Measurements from ENCODE around the gene PCDHB7.
"Not testable (repeated sequence)": the region's sequence is repeated elsewhere in the genome, so short reads cannot be mapped to it uniquely, and the experiment has no call there.

The PCDHB7 gene

DNA sequence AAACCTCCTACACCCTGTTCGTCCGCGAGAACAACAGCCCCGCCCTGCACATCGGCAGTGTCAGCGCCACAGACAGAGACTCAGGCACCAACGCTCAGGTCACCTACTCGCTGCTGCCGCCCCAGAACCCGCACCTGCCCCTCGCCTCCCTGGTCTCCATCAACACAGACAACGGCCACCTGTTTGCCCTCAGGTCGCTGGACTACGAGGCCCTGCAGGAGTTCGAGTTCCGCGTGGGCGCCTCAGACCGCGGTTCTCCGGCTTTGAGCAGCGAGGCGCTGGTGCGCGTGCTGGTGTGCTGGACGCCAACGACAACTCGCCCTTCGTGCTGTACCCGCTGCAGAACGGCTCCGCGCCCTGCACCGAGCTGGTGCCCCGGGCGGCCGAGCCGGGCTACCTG is 15.1 kb upstream of the PCDHB7 start:
- H3K9me3 Mint-ChIP-seq; H3K27me3 Mint-ChIP-seq; DNase-seq (ENCODE audit: low spot score in 2 of 2); ATAC-seq (ENCODE audit: low read depth); H3K4me3 Mint-ChIP-seq; H3K36me3 Mint-ChIP-seq; H3K27ac Mint-ChIP-seq; H3K4me1 Mint-ChIP-seq: not testable (repeated sequence)

DNA sequence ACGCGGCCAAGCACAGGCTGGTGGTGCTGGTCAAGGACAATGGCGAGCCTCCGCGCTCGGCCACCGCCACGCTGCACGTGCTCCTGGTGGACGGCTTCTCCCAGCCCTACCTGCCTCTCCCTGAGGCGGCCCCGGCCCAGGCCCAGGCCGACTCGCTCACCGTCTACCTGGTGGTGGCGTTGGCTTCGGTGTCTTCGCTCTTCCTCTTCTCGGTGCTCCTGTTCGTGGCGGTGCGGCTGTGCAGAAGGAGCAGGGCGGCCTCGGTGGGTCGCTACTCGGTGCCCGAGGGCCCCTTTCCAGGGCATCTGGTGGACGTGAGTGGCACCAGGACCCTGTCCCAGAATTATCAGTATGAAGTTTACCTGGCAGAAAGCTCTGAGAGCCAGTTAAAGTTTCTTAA is 14.5 kb upstream of the PCDHB7 start:
- not testable (repeated sequence) for H3K27ac Mint-ChIP-seq; H3K4me3 Mint-ChIP-seq; DNase-seq (ENCODE audit: low spot score in 2 of 2); H3K9me3 Mint-ChIP-seq; H3K4me1 Mint-ChIP-seq; H3K27me3 Mint-ChIP-seq; ATAC-seq (ENCODE audit: low read depth); H3K36me3 Mint-ChIP-seq

DNA sequence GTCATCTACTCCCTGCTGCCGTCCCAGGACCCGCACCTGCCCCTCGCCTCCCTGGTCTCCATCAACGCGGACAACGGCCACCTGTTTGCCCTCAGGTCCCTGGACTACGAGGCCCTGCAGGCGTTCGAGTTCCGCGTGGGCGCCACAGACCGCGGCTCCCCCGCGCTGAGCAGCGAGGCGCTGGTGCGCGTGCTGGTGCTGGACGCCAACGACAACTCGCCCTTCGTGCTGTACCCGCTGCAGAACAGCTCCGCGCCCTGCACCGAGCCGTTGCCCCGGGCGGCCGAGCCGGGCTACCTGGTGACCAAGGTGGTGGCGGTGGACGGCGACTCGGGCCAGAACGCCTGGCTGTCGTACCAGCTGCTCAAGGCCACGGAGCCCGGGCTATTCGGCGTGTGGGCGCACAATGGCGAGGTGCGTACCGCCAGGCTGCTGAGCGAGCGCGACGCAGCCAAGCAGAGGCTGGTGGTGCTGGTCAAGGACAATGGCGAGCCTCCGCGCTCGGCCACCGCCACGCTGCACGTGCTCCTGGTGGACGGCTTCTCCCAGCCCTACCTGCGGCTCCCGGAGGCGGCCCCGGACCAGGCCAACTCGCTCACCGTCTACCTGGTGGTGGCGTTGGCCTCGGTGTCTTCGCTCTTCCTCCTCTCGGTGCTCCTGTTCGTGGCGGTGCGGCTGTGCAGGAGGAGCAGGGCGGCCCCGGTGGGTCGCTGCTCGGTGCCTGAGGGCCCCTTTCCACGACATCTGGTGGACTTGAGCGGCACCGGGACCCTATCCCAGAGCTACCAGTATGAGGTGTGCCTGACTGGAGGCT is 2.1 kb downstream of the PCDHB7 start:
- not testable (repeated sequence) for H3K4me1 Mint-ChIP-seq; H3K27me3 Mint-ChIP-seq; H3K4me3 Mint-ChIP-seq; H3K27ac Mint-ChIP-seq; ATAC-seq (ENCODE audit: low read depth); DNase-seq (ENCODE audit: low spot score in 2 of 2); H3K9me3 Mint-ChIP-seq; H3K36me3 Mint-ChIP-seq

DNA sequence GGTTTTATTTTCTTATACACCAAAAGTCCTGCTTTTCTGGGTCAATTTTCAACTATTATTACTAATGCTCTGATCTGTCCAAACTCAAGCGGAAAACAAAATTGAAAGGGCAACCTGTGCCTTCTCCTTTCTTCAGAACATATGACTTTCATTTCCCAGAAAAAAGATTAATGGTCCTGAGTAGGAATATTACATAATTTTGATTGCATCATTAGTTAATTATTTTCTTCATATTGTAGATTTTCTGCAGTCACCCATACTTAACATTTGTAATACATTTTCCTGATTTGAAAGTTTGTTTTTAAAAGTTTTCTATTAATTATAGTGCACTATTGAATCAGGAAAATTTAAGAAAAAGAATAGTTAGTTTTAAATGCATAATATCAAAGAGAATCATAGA is 3.5 kb downstream of the PCDHB7 start:
- H3K9me3 Mint-ChIP-seq, result peaks cover 3% of the 10 kb centered on the region

DNA sequence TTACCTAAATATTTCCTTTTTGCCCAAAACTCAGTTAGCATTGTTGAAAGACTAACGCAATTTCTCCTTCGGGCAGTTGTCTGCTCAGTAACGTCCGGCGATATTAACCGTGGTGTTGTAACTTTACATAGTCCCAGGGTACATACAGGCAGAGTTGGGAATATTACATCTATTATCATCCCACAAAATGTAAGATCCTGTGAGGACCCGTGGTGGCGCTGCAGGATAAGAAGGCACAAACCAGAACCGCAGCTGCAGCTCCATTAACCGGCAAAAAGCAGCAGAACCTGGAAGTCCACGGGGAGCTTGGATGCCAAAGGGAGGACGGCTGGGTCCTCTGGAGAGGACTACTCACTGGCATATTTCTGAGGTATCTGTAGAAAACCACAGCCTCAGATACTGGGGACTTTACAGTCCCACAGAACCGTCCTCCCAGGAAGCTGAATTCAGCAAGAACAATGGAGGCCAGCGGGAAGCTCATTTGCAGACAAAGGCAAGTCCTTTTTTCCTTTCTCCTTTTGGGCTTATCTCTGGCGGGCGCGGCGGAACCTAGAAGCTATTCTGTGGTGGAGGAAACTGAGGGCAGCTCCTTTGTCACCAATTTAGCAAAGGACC is 5.2 kb downstream of the PCDHB7 start, which contains the start of gene PCDHB8:
Gene PCDHB8, plus strand, starts transcription at position 214 of the 615 bp plus-strand sequence. Its CDS starts 245 bp downstream, at position 459.
- not testable (repeated sequence) for H3K4me3 Mint-ChIP-seq; DNase-seq (ENCODE audit: low spot score in 2 of 2); H3K9me3 Mint-ChIP-seq; ATAC-seq (ENCODE audit: low read depth); H3K36me3 Mint-ChIP-seq; H3K4me1 Mint-ChIP-seq; H3K27me3 Mint-ChIP-seq; H3K27ac Mint-ChIP-seq

More for the DNA sequence above, 3.5 kb downstream of the PCDHB7 start:
- Mint-ChIP-seq H3K27ac (no peak overlapping the region), H3K27me3 (peaks cover 2% of the 10 kb centered on the region), H3K36me3 (no peaks in the 10 kb centered on the region), H3K4me3 (no peak overlapping the region), H3K4me1 (peaks cover 3% of the 10 kb centered on the region)
- ATAC-seq (ENCODE audit: low read depth) (no peak), DNase-seq (ENCODE audit: low spot score in 2 of 2) (no peak)

DNA sequence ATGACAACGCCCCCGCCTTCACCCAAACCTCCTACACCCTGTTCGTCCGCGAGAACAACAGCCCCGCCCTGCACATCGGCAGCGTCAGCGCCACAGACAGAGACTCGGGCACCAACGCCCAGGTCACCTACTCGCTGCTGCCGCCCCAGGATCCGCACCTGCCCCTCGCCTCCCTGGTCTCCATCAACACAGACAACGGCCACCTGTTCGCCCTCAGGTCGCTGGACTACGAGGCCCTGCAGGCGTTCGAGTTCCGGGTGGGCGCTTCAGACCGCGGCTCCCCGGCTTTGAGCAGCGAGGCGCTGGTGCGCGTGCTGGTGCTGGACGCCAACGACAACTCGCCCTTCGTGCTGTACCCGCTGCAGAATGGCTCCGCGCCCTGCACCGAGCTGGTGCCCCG is 6.9 kb downstream of the PCDHB7 start:
- DNase-seq (ENCODE audit: low spot score in 2 of 2); ATAC-seq (ENCODE audit: low read depth); H3K27me3 Mint-ChIP-seq; H3K27ac Mint-ChIP-seq; H3K4me1 Mint-ChIP-seq; H3K9me3 Mint-ChIP-seq; H3K4me3 Mint-ChIP-seq; H3K36me3 Mint-ChIP-seq: not testable (repeated sequence)

DNA sequence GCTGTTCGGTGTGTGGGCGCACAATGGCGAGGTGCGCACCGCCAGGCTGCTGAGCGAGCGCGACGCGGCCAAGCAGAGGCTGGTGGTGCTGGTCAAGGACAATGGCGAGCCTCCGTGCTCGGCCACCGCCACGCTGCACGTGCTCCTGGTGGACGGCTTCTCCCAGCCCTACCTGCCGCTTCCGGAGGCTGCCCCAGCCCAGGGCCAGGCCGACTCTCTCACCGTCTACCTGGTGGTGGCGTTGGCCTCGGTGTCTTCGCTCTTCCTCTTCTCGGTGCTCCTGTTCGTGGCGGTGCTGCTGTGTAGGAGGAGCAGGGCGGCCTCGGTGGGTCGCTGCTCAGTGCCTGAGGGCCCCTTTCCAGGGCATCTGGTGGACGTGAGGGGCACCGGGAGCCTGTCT is 7.4 kb downstream of the PCDHB7 start:
- H3K9me3 Mint-ChIP-seq; H3K27ac Mint-ChIP-seq; H3K4me3 Mint-ChIP-seq; DNase-seq (ENCODE audit: low spot score in 2 of 2); H3K4me1 Mint-ChIP-seq; ATAC-seq (ENCODE audit: low read depth); H3K27me3 Mint-ChIP-seq; H3K36me3 Mint-ChIP-seq: not testable (repeated sequence)

DNA sequence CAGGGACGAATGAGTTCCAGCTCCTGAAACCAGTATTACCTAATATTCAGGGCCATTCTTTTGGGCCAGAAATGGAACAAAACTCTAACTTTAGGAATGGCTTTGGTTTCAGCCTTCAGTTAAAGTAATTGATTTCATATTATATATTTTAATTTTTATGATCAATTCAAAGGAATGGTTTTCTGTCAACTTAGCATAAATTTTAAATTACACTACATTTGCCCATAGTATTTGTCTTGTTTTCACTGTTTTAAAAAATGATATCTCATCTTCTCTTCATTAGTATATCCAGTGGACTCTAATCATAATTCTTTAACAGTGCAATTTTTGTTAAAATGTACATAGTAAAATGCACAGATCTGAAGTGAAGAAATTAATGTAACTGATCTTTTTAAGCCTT is 7.9 kb downstream of the PCDHB7 start:
- H3K4me3 Mint-ChIP-seq, result no peak overlapping the region
- DNase-seq (ENCODE audit: low spot score in 2 of 2), result no peak
- peaks cover 1% of the 10 kb centered on the region for H3K9me3 Mint-ChIP-seq
- no peak for ATAC-seq (ENCODE audit: low read depth)
- peaks cover 6% of the 10 kb centered on the region for H3K27me3 Mint-ChIP-seq
- H3K27ac Mint-ChIP-seq, result no peak overlapping the region
- H3K4me1 Mint-ChIP-seq, result no peaks in the 10 kb centered on the region
- H3K36me3 Mint-ChIP-seq, result peaks cover 2% of the 10 kb centered on the region

DNA sequence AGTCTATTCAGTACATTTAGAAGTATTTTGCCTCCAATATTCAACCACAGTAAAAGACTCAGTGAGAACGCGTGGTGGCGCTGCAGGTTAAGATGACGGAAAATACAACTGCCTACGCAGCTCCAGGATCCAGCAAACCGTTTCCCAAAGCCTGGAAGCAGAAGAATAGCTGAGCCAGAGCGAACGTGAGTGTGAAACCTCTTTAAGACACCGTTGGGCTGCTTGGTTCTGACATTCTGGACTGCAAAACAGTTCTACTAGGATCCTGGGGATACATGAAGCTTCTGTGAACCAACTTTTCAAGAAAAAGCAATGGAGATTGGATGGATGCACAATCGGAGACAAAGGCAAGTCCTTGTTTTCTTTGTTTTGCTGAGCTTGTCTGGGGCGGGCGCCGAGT is 9.8 kb downstream of the PCDHB7 start, which contains the start of gene PCDHB16:
Gene PCDHB16, plus strand, starts transcription at position 140 of the 400 bp plus-strand sequence. Its CDS starts 173 bp downstream, at position 313.
- Mint-ChIP-seq H3K4me1 (peaks cover 4% of the 10 kb centered on the region), H3K27me3 (peaks cover 10% of the 10 kb centered on the region), H3K9me3 (peaks cover 4% of the 10 kb centered on the region), H3K36me3 (peaks cover 5% of the 10 kb centered on the region), H3K27ac (no peak within 1 kb of the TSS), H3K4me3 (no peak within 1 kb of the TSS)
- DNase-seq (ENCODE audit: low spot score in 2 of 2), result no peak
- no peak for ATAC-seq (ENCODE audit: low read depth)

DNA sequence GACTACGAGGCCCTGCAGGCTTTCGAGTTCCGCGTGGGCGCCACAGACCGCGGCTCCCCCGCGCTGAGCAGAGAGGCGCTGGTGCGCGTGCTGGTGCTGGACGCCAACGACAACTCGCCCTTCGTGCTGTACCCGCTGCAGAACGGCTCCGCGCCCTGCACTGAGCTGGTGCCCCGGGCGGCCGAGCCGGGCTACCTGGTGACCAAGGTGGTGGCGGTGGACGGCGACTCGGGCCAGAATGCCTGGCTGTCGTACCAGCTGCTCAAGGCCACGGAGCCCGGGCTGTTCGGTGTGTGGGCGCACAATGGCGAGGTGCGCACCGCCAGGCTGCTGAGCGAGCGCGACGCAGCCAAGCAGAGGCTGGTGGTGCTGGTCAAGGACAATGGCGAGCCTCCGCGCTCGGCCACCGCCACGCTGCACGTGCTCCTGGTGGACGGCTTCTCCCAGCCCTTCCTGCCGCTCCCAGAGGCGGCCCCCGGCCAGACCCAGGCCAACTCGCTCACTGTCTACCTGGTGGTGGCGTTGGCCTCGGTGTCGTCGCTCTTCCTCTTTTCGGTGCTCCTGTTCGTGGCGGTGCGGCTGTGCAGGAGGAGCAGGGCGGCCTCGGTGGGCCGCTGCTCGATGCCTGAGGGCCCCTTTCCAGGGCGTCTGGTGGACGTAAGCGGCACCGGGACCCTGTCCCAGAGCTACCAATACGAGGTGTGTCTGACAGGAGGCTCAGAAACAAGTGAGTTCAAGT is 11.8 kb downstream of the PCDHB7 start:
- DNase-seq (ENCODE audit: low spot score in 2 of 2); H3K27ac Mint-ChIP-seq; ATAC-seq (ENCODE audit: low read depth); H3K4me3 Mint-ChIP-seq; H3K9me3 Mint-ChIP-seq; H3K36me3 Mint-ChIP-seq; H3K4me1 Mint-ChIP-seq: not testable (repeated sequence)
- peaks cover 12% of the 10 kb centered on the region for H3K27me3 Mint-ChIP-seq

DNA sequence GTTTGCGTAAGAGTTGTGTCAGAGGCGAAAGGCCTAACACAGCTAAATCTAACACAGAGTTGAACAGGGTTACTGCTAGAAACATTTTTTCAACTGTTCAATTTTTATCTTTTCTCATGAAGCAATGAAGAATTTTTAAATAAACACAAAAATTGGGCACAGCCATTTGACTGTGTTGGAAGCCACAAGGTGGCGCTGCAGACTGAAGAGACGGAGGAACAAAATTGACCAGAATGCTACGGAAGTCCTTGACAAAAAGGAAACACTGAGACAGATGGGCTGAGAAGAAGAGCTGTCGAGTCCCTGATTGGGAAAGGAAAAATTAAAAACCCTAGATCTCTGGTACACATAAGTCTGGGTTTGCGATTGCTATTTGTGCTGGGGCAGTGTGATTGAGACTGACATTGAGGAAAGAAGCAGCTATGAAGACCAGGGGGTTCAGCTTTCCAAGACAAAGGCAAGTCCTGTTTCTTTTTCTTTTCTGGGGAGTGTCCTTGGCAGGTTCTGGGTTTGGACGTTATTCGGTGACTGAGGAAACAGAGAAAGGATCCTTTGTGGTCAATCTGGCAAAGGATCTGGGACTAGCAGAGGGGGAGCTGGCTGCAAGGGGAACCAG is 14.6 kb downstream of the PCDHB7 start, which contains the start of gene PCDHB9:
Gene PCDHB9, plus strand, starts transcription at position 265 of the 616 bp plus-strand sequence. Its CDS starts 158 bp downstream, at position 423.
- no peak for DNase-seq (ENCODE audit: low spot score in 2 of 2)
- H3K9me3 Mint-ChIP-seq, result peaks cover 8% of the 10 kb centered on the region
- peaks cover 12% of the 10 kb centered on the region for H3K27me3 Mint-ChIP-seq
- no peak within 1 kb of the TSS for H3K27ac Mint-ChIP-seq
- peak within 1 kb of the TSS; percentile 71 for H3K4me3 Mint-ChIP-seq
- H3K36me3 Mint-ChIP-seq, result peaks cover 6% of the 10 kb centered on the region
- peaks cover 6% of the 10 kb centered on the region for H3K4me1 Mint-ChIP-seq
- ATAC-seq (ENCODE audit: low read depth), result no peak

DNA sequence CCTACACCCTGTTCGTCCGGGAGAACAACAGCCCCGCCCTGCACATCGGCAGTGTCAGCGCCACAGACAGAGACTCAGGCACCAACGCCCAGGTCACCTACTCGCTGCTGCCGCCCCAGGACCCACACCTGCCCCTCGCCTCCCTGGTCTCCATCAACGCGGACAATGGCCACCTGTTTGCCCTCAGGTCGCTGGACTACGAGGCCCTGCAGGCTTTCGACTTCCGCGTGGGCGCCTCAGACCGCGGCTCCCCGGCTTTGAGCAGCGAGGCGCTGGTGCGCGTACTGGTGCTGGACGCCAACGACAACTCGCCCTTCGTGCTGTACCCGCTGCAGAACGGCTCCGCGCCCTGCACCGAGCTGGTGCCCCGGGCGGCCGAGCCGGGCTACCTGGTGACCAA is 16.2 kb downstream of the PCDHB7 start:
- ATAC-seq (ENCODE audit: low read depth); H3K4me3 Mint-ChIP-seq; H3K36me3 Mint-ChIP-seq; H3K27ac Mint-ChIP-seq; DNase-seq (ENCODE audit: low spot score in 2 of 2); H3K4me1 Mint-ChIP-seq: not testable (repeated sequence)
- peaks cover 12% of the 10 kb centered on the region for H3K27me3 Mint-ChIP-seq
- H3K9me3 Mint-ChIP-seq, result peaks cover 13% of the 10 kb centered on the region

DNA sequence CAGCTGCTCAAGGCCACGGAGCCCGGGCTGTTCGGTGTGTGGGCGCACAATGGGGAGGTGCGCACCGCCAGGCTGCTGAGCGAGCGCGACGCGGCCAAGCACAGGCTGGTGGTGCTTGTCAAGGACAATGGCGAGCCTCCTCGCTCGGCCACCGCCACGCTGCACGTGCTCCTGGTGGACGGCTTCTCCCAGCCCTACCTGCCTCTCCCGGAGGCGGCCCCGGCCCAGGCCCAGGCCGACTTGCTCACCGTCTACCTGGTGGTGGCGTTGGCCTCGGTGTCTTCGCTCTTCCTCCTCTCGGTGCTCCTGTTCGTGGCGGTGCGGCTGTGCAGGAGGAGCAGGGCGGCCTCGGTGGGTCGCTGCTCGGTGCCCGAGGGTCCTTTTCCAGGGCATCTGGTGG is 16.7 kb downstream of the PCDHB7 start:
- H3K4me1 Mint-ChIP-seq; DNase-seq (ENCODE audit: low spot score in 2 of 2); ATAC-seq (ENCODE audit: low read depth); H3K4me3 Mint-ChIP-seq; H3K27ac Mint-ChIP-seq; H3K36me3 Mint-ChIP-seq: not testable (repeated sequence)
- Mint-ChIP-seq H3K27me3 (peaks cover 12% of the 10 kb centered on the region), H3K9me3 (peaks cover 13% of the 10 kb centered on the region)

All from memory B cell (primary cell).